ENCODE data around the gene GLRA2. TPM values are rescaled to one million over a fixed set of nuclear protein-coding genes. Genes with fewer than 3 reads are reported as not detected.

GLRA2 gene
- total RNA-seq, 6 experiments from 2014 or later, result not detected

- WGBS (ENCODE audit: insufficient coverage, low coverage, low lambda C conversion rate, missing lambda C conversion rate), result 0% methylated on average over 2 of the region's 2 CpGs
- Histone ChIP-seq H3K4me3 (no peak overlapping the region), H3K9me3 (no peaks in the 10 kb centered on the region), H3K36me3 (no peaks in the 10 kb centered on the region), H3K27ac (no peak overlapping the region), H3K4me1 (no peaks in the 10 kb centered on the region), H3K27me3 (no peaks in the 10 kb centered on the region)
- intact Hi-C loops (cut with DNase I), result no loop called here
- ATAC-seq (no peak), DNase-seq (no peak)
- TF ChIP-seq CTCF (IDR thresholded peaks at IDR 0.05) (no peak), POLR2A (IDR thresholded peaks at IDR 0.05) (no peak)
These were observed 248.2 kb downstream of the GLRA2 start for GRCh38 chrX:14777525-14777924.

DNA sequence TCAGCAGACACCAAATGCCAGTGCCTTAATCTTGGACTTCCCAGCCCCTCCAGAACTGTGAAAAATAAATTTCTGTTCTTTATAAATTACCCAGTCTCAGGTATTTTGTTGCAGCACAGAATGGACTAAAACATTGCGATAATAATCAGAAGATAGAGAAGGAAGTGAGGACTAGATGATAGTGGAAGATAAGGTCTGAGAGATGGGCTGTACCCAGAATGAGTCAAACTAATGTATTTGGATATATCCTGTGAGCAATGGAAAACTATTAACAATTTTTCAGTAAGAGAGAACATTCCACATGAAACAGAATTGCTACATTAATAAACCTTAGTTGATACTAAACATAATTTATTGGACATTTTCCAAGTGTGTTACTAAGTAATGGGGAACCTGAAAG, 250.2 kb downstream of the GLRA2 start:
- TF ChIP-seq POLR2A (IDR thresholded peaks at IDR 0.05), result no peak
- TF ChIP-seq CTCF (IDR thresholded peaks at IDR 0.05), result no peak
- Histone ChIP-seq H3K9me3 (no peaks in the 10 kb centered on the region), H3K27me3 (no peaks in the 10 kb centered on the region), H3K36me3 (no peaks in the 10 kb centered on the region), H3K4me3 (no peak overlapping the region), H3K27ac (no peak overlapping the region), H3K4me1 (no peaks in the 10 kb centered on the region)
- intact Hi-C loops (cut with DNase I), result no loop called here
- ATAC-seq (no peak), DNase-seq (no peak)
- WGBS (ENCODE audit: insufficient coverage, low coverage, low lambda C conversion rate, missing lambda C conversion rate), result 54% methylated on average over 1 of the region's 1 CpG

All from right lobe of liver (tissue), 6 donors.